Upper lobe of left lung (tissue), 4 donors: ENCODE data around the gene GIPC1.

Experiments used
- CTCF ChIP-seq, 6 experiments: fragments of 450-650 bp in 4 of 6; fragments of 200-600 bp in 2 of 6; sonication (generic) in 2 of 6; IDR thresholded peaks; one replicate each; pipeline ENCODE4 v1.5.1; 2016 to 2019; ENCODE audit warnings: antibody characterized with exemption in 6 of 6
- POLR2A ChIP-seq, 4 donors: fragments of 450-650 bp; IDR thresholded peaks; one replicate each; pipeline ENCODE4 v1.5.1; 2016 to 2017; ENCODE audit warnings: antibody characterized with exemption in 4 of 4, mild to moderate bottlenecking in 2 of 4

GRCh38 chr19:14544047-14544446 is 48.1 kb upstream of the GIPC1 start:
- TF ChIP-seq CTCF (IDR thresholded peaks at IDR 0.05): no peak
- no peak for TF ChIP-seq POLR2A (IDR thresholded peaks at IDR 0.05)
